ENCODE results near the gene CPSF4L. TPM values are rescaled to one million over a fixed set of nuclear protein-coding genes. Genes with fewer than 3 reads are reported as not detected.
A peak's percentile ranks its signal among the peaks of the same experiment; 100 is the strongest.

Gene CPSF4L
- total and polyA plus RNA-seq, 2 of the 13 experiments (the other 11 are each of a cell fraction or from before 2014, with no cell fraction given), result 0.73 to 1.6 TPM

DNA sequence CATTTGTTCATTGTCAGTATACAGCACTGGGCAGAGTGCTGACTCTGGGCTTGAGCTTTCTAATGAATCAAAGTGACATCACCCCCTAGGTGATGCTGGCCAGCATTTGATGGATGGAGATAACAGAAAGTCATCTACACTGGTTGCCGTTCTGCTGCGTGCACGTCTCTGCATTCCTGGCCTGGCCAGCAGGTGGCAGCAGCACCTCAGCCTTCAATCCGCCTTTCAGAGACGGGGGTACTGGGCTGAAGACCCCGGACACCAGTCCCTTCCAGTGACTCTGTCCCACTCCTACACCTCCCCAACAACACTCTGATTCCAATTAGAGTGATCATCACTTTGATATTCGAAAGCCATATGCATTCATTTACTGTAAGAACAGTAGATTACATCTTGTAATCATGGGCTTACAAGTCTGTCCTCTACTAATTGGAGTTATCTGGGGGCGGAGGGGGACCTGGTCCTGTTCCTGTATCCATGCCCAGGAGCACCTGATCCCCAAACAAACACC, 6.0 kb downstream of the CPSF4L start (continued):
- TF ChIP-seq CBFB (CRISPR knock-in tag; IDR thresholded peaks at IDR 0.05) (0 out of 2 replicates have a peak, but pooled peaks have one; percentile 18), ARNT (IDR thresholded peaks at IDR 0.05) (no peak), CHD2 (IDR thresholded peaks at IDR 0.05; ENCODE audit: low read depth, low read length) (no peak), ZFP41 (CRISPR knock-in tag; IDR thresholded peaks at IDR 0.05; ENCODE audit: borderline replicate concordance) (no peak), ZNF598 (CRISPR knock-in tag; IDR thresholded peaks at IDR 0.05; ENCODE audit: borderline replicate concordance) (peak; percentile 61; the same call in 1 of the 2 replicates), PAWR (CRISPR knock-in tag; IDR thresholded peaks at IDR 0.05; ENCODE audit: borderline replicate concordance) (no peak), TAF15 (IDR thresholded peaks at IDR 0.05; ENCODE audit: low read depth, low read length, poor library complexity, severe bottlenecking) (no peak), KLF16 (CRISPR knock-in tag; IDR thresholded peaks at IDR 0.05) (peak in 1 of 2 experiments; percentile 84; a peak in 1 of 4 replicates), ZIK1 (CRISPR knock-in tag; IDR thresholded peaks at IDR 0.05; ENCODE audit: borderline replicate concordance, low read depth) (0 out of 2 replicates have a peak, but pooled peaks have one; percentile 48), KAT8 (CRISPR knock-in tag; IDR thresholded peaks at IDR 0.05) (peak; percentile 37; the same call in 1 of the 2 replicates), SMAD1 (CRISPR knock-in tag; IDR thresholded peaks at IDR 0.05; ENCODE audit: borderline replicate concordance, low read depth) (no peak), ZNF891 (CRISPR knock-in tag; IDR thresholded peaks at IDR 0.05) (no peak), GFI1 (CRISPR knock-in tag; IDR thresholded peaks at IDR 0.05; ENCODE audit: borderline replicate concordance) (peak; percentile 37; the same call in 1 of the 2 replicates), ZNF556 (CRISPR knock-in tag; IDR thresholded peaks at IDR 0.05; ENCODE audit: borderline replicate concordance) (peak; percentile 40; the same call in 1 of the 2 replicates), ESRRA (CRISPR knock-in tag; IDR thresholded peaks at IDR 0.05; ENCODE audit: low read depth) (no peak), NR2F6 (IDR thresholded peaks at IDR 0.05) (no peak), NR2F6 (CRISPR knock-in tag; IDR thresholded peaks at IDR 0.05) (no peak), PPARG (CRISPR knock-in tag; conservative IDR thresholded peaks at IDR 0.05) (no peak)
- TF ChIP-seq, protein P1, sequence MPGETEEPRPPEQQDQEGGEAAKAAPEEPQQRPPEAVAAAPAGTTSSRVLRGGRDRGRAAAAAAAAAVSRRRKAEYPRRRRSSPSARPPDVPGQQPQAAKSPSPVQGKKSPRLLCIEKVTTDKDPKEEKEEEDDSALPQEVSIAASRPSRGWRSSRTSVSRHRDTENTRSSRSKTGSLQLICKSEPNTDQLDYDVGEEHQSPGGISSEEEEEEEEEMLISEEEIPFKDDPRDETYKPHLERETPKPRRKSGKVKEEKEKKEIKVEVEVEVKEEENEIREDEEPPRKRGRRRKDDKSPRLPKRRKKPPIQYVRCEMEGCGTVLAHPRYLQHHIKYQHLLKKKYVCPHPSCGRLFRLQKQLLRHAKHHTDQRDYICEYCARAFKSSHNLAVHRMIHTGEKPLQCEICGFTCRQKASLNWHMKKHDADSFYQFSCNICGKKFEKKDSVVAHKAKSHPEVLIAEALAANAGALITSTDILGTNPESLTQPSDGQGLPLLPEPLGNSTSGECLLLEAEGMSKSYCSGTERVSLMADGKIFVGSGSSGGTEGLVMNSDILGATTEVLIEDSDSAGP (CRISPR knock-in tag; IDR thresholded peaks at IDR 0.05; ENCODE audit: borderline replicate concordance), result peak; percentile 65
- TF ChIP-seq, protein P2, sequence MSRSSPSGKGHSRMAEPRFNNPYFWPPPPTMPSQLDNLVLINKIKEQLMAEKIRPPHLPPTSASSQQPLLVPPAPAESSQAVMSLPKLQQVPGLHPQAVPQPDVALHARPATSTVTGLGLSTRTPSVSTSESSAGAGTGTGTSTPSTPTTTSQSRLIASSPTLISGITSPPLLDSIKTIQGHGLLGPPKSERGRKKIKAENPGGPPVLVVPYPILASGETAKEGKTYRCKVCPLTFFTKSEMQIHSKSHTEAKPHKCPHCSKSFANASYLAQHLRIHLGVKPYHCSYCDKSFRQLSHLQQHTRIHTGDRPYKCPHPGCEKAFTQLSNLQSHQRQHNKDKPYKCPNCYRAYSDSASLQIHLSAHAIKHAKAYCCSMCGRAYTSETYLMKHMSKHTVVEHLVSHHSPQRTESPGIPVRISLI (CRISPR knock-in tag; IDR thresholded peaks at IDR 0.05; ENCODE audit: borderline replicate concordance), result no peak
- TF ChIP-seq, protein P3, sequence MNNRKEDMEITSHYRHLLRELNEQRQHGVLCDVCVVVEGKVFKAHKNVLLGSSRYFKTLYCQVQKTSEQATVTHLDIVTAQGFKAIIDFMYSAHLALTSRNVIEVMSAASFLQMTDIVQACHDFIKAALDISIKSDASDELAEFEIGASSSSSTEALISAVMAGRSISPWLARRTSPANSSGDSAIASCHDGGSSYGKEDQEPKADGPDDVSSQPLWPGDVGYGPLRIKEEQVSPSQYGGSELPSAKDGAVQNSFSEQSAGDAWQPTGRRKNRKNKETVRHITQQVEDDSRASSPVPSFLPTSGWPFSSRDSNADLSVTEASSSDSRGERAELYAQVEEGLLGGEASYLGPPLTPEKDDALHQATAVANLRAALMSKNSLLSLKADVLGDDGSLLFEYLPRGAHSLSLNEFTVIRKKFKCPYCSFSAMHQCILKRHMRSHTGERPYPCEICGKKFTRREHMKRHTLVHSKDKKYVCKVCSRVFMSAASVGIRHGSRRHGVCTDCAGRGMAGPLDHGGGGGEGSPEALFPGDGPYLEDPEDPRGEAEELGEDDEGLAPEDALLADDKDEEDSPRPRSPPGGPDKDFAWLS (CRISPR knock-in tag; IDR thresholded peaks at IDR 0.05; ENCODE audit: borderline replicate concordance), result no peak
- TF ChIP-seq, protein P4, sequence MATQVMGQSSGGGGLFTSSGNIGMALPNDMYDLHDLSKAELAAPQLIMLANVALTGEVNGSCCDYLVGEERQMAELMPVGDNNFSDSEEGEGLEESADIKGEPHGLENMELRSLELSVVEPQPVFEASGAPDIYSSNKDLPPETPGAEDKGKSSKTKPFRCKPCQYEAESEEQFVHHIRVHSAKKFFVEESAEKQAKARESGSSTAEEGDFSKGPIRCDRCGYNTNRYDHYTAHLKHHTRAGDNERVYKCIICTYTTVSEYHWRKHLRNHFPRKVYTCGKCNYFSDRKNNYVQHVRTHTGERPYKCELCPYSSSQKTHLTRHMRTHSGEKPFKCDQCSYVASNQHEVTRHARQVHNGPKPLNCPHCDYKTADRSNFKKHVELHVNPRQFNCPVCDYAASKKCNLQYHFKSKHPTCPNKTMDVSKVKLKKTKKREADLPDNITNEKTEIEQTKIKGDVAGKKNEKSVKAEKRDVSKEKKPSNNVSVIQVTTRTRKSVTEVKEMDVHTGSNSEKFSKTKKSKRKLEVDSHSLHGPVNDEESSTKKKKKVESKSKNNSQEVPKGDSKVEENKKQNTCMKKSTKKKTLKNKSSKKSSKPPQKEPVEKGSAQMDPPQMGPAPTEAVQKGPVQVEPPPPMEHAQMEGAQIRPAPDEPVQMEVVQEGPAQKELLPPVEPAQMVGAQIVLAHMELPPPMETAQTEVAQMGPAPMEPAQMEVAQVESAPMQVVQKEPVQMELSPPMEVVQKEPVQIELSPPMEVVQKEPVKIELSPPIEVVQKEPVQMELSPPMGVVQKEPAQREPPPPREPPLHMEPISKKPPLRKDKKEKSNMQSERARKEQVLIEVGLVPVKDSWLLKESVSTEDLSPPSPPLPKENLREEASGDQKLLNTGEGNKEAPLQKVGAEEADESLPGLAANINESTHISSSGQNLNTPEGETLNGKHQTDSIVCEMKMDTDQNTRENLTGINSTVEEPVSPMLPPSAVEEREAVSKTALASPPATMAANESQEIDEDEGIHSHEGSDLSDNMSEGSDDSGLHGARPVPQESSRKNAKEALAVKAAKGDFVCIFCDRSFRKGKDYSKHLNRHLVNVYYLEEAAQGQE (IDR thresholded peaks at IDR 0.05; ENCODE audit: borderline replicate concordance in 1 of 2, low read depth in 1 of 2, low read length in 2 of 2), result no peak

Data from HepG2 (cell line).